ENCODE measurements around the gene CIB4. TPM values are rescaled to one million over a fixed set of nuclear protein-coding genes. Genes with fewer than 3 reads are reported as not detected.

The CIB4 gene
- total and polyA plus RNA-seq, 7 donors = not detected

- Histone ChIP-seq H3K36me3 (ENCODE audit: insufficient read depth in 1 of 2, low read depth in 1 of 2) (no peaks in the 10 kb centered on the region), H3K27ac (no peak overlapping the region), H3K9me3 (no peaks in the 10 kb centered on the region), H3K4me1 (no peaks in the 10 kb centered on the region), H3K4me3 (no peak overlapping the region), H3K27me3 (ENCODE audit: insufficient read depth in 3 of 3, low read length in 2 of 3) (peaks cover 0 to 25% (median 4%) of the 10 kb centered on the region in 3 donors)
- no peak for TF ChIP-seq CTCF (IDR thresholded peaks at IDR 0.05)
- no peak for DNase-seq
- no peak for ATAC-seq
- intact Hi-C loops (cut with DNase I) = no loop called here
- WGBS, 3 donors = 76 to 87% (median 80%) methylated on average over 5 of the region's 5 CpGs
Measured at GRCh38 chr2:26582890-26583289, 58.3 kb downstream of the CIB4 start.

- intact Hi-C loops (cut with DNase I) = no loop called here
- ATAC-seq (no peak), DNase-seq (no peak)
- Histone ChIP-seq H3K27me3 (ENCODE audit: insufficient read depth in 3 of 3, low read length in 2 of 3) (peaks cover 0 to 25% (median 4%) of the 10 kb centered on the region in 3 donors), H3K9me3 (no peaks in the 10 kb centered on the region), H3K36me3 (ENCODE audit: insufficient read depth in 1 of 2, low read depth in 1 of 2) (no peaks in the 10 kb centered on the region), H3K4me3 (no peak overlapping the region), H3K4me1 (no peaks in the 10 kb centered on the region), H3K27ac (no peak overlapping the region)
- WGBS, 3 donors = 77 to 85% (median 78%) methylated on average over 18 of the region's 18 CpGs
- no peak for TF ChIP-seq CTCF (IDR thresholded peaks at IDR 0.05)
Measured at GRCh38 chr2:26581991-26582842, 58.9 kb downstream of the CIB4 start.

- DNase-seq (no peak), ATAC-seq (no peak)
- Histone ChIP-seq H3K36me3 (ENCODE audit: insufficient read depth in 1 of 2, low read depth in 1 of 2) (no peaks in the 10 kb centered on the region), H3K4me3 (no peak overlapping the region), H3K27me3 (ENCODE audit: insufficient read depth in 3 of 3, low read length in 2 of 3) (peaks cover 0 to 23% (median 5%) of the 10 kb centered on the region in 3 donors), H3K9me3 (no peaks in the 10 kb centered on the region), H3K4me1 (no peaks in the 10 kb centered on the region), H3K27ac (no peak overlapping the region)
- no peak for TF ChIP-seq CTCF (IDR thresholded peaks at IDR 0.05)
- 83 to 85% (median 85%) methylated on average over 12 of the region's 12 CpGs for WGBS, 3 donors
- intact Hi-C loops (cut with DNase I) = no loop called here
Measured at GRCh38 chr2:26581266-26581990, 59.7 kb downstream of the CIB4 start.

GRCh38 chr2:26580751-26581150 is 60.4 kb downstream of the CIB4 start:
- DNase-seq (no peak), ATAC-seq (no peak)
- H3K4me3 ChIP-seq = no peak overlapping the region
- TF ChIP-seq CTCF (IDR thresholded peaks at IDR 0.05) = no peak
- H3K9me3 ChIP-seq = no peaks in the 10 kb centered on the region
- peaks cover 0 to 22% (median 5%) of the 10 kb centered on the region in 3 donors for H3K27me3 ChIP-seq (ENCODE audit: insufficient read depth in 3 of 3, low read length in 2 of 3)
- H3K4me1 ChIP-seq = no peaks in the 10 kb centered on the region
- H3K27ac ChIP-seq = no peak overlapping the region
- H3K36me3 ChIP-seq (ENCODE audit: insufficient read depth in 1 of 2, low read depth in 1 of 2) = no peaks in the 10 kb centered on the region
- intact Hi-C loops (cut with DNase I) = no loop called here
- WGBS, 3 donors = 75 to 90% (median 80%) methylated on average over 5 of the region's 5 CpGs

Data from psoas muscle (tissue), 8 donors.